ENCODE results near the gene PPARD. TPM values are rescaled to one million over a fixed set of nuclear protein-coding genes. Genes with fewer than 3 reads are reported as not detected.

Gene PPARD
- total RNA-seq, 2 experiments from 2014 or later, result 16.5 to 19.2 TPM

- Mint-ChIP-seq H3K27ac (no peak overlapping the region), H3K27me3 (no peaks in the 10 kb centered on the region), H3K4me3 (no peak overlapping the region), H3K4me1 (peaks cover 22% of the 10 kb centered on the region), H3K36me3 (ENCODE audit: low read depth) (peaks cover 19% of the 10 kb centered on the region), H3K9me3 (ENCODE audit: low read depth) (no peaks in the 10 kb centered on the region)
- CTCF ChIA-PET, result interaction anchor here (0.6 to 0.9 kb wide), 3 partner anchors 25 to 51 kb away, joined by 3 to 4 read pairs (median 3); no protein-coding TSS in a partner anchor
- no peak for DNase-seq
- POLR2A ChIA-PET, result no interaction called here
- intact Hi-C loops (cut with DNase I, micrococcal nuclease), result no loop called here
- ATAC-seq, result no peak
Measured at GRCh38 chr6:35412102-35412501, 69.7 kb downstream of the PPARD start.

GRCh38 chr6:35413911-35414310 is 71.6 kb downstream of the PPARD start:
- ChIA-PET POLR2A (no interaction called here), CTCF (no interaction called here)
- no peak overlapping the region for H3K27ac Mint-ChIP-seq
- H3K9me3 Mint-ChIP-seq (ENCODE audit: low read depth), result no peaks in the 10 kb centered on the region
- no peak overlapping the region for H3K4me3 Mint-ChIP-seq
- ATAC-seq (no peak), DNase-seq (no peak)
- peaks cover 22% of the 10 kb centered on the region for H3K36me3 Mint-ChIP-seq (ENCODE audit: low read depth)
- intact Hi-C loops (cut with DNase I, micrococcal nuclease), result no loop called here
- no peaks in the 10 kb centered on the region for H3K27me3 Mint-ChIP-seq
- H3K4me1 Mint-ChIP-seq, result peaks cover 37% of the 10 kb centered on the region

GRCh38 chr6:35415065-35415891 is 72.9 kb downstream of the PPARD start:
- intact Hi-C loops (cut with DNase I, micrococcal nuclease), result loop anchor here in 1 of 2 experiments (1.0 kb wide), 1 partner anchor 73 kb away; the partner anchor contains the start of gene PPARD
- H3K27me3 Mint-ChIP-seq, result no peaks in the 10 kb centered on the region
- ATAC-seq, result peak; percentile 57
- DNase-seq, result peak; percentile 49
- H3K4me3 Mint-ChIP-seq, result no peak overlapping the region
- H3K9me3 Mint-ChIP-seq (ENCODE audit: low read depth), result no peaks in the 10 kb centered on the region
- ChIA-PET CTCF (interaction anchor here (0.5 to 1.1 kb wide), 6 partner anchors 13 to 175 kb away, joined by 3 to 5 read pairs (median 4); partner anchors contain the start of gene PPARD), POLR2A (interaction anchor here (0.5 to 0.6 kb wide), 2 partner anchors 74 to 278 kb away, joined by 3 to 4 read pairs; no protein-coding TSS in a partner anchor)
- peaks cover 37% of the 10 kb centered on the region for H3K4me1 Mint-ChIP-seq
- H3K27ac Mint-ChIP-seq, result peak overlapping the region; percentile 0
- H3K36me3 Mint-ChIP-seq (ENCODE audit: low read depth), result peaks cover 22% of the 10 kb centered on the region

GRCh38 chr6:35417979-35418661 is 75.8 kb downstream of the PPARD start:
- Mint-ChIP-seq H3K36me3 (ENCODE audit: low read depth) (peaks cover 16% of the 10 kb centered on the region), H3K9me3 (ENCODE audit: low read depth) (no peaks in the 10 kb centered on the region), H3K27ac (peak overlapping the region; percentile 8), H3K27me3 (no peaks in the 10 kb centered on the region), H3K4me3 (no peak overlapping the region), H3K4me1 (peaks cover 28% of the 10 kb centered on the region)
- ChIA-PET POLR2A (no interaction called here), CTCF (interaction anchor here (0.7 to 1.5 kb wide), 4 partner anchors 21 to 71 kb away, joined by 3 to 4 read pairs (median 3); partner anchors contain the start of gene FANCE)
- DNase-seq (peak; percentile 26), ATAC-seq (peak; percentile 42)
- intact Hi-C loops (cut with DNase I, micrococcal nuclease), result no loop called here

- DNase-seq (no peak), ATAC-seq (peak; percentile 42)
- ChIA-PET CTCF (interaction anchor here (1.4 to 1.6 kb wide), 3 partner anchors 19 to 118 kb away, joined by 4 to 6 read pairs (median 5); no protein-coding TSS in a partner anchor), POLR2A (interaction anchor here (0.7 kb wide), 1 partner anchor 25 kb away, joined by 3 read pairs; no protein-coding TSS in a partner anchor)
- H3K4me1 Mint-ChIP-seq, result peaks cover 28% of the 10 kb centered on the region
- H3K9me3 Mint-ChIP-seq (ENCODE audit: low read depth), result no peaks in the 10 kb centered on the region
- peak overlapping the region; percentile 34 for H3K27ac Mint-ChIP-seq
- no peaks in the 10 kb centered on the region for H3K27me3 Mint-ChIP-seq
- H3K36me3 Mint-ChIP-seq (ENCODE audit: low read depth), result peaks cover 19% of the 10 kb centered on the region
- intact Hi-C loops (cut with DNase I, micrococcal nuclease), result no loop called here
- H3K4me3 Mint-ChIP-seq, result no peak overlapping the region
Measured at GRCh38 chr6:35419417-35419816, 77.1 kb downstream of the PPARD start.

- peaks cover 24% of the 10 kb centered on the region for H3K36me3 Mint-ChIP-seq (ENCODE audit: low read depth)
- intact Hi-C loops (cut with DNase I, micrococcal nuclease), result no loop called here
- ChIA-PET POLR2A (interaction anchor here (0.7 kb wide), 1 partner anchor 25 kb away, joined by 3 read pairs; no protein-coding TSS in a partner anchor), CTCF (interaction anchor here (1.4 to 1.6 kb wide), 3 partner anchors 20 to 119 kb away, joined by 4 to 6 read pairs (median 5); no protein-coding TSS in a partner anchor)
- H3K27ac Mint-ChIP-seq, result no peak overlapping the region
- DNase-seq (no peak), ATAC-seq (no peak)
- H3K9me3 Mint-ChIP-seq (ENCODE audit: low read depth), result no peaks in the 10 kb centered on the region
- peaks cover 25% of the 10 kb centered on the region for H3K4me1 Mint-ChIP-seq
- no peaks in the 10 kb centered on the region for H3K27me3 Mint-ChIP-seq
- H3K4me3 Mint-ChIP-seq, result no peak overlapping the region
Measured at GRCh38 chr6:35419961-35420360, 77.6 kb downstream of the PPARD start.

GRCh38 chr6:35425284-35425683 is 82.9 kb downstream of the PPARD start:
- no peak overlapping the region for H3K4me3 Mint-ChIP-seq
- no peak overlapping the region for H3K27ac Mint-ChIP-seq
- DNase-seq, result no peak
- H3K4me1 Mint-ChIP-seq, result no peaks in the 10 kb centered on the region
- peaks cover 12% of the 10 kb centered on the region for H3K9me3 Mint-ChIP-seq (ENCODE audit: low read depth)
- no peaks in the 10 kb centered on the region for H3K27me3 Mint-ChIP-seq
- peaks cover 44% of the 10 kb centered on the region for H3K36me3 Mint-ChIP-seq (ENCODE audit: low read depth)
- ChIA-PET CTCF (interaction anchor here (0.7 kb wide), 1 partner anchor 11 kb away, joined by 3 read pairs; no protein-coding TSS in a partner anchor), POLR2A (no interaction called here)
- intact Hi-C loops (cut with DNase I, micrococcal nuclease), result no loop called here
- ATAC-seq, result no peak

- POLR2A ChIA-PET, result no interaction called here
- CTCF ChIA-PET, result no interaction called here
- Mint-ChIP-seq H3K9me3 (ENCODE audit: low read depth) (peaks cover 12% of the 10 kb centered on the region), H3K27me3 (no peaks in the 10 kb centered on the region), H3K4me1 (no peaks in the 10 kb centered on the region), H3K4me3 (no peak overlapping the region), H3K36me3 (ENCODE audit: low read depth) (peaks cover 43% of the 10 kb centered on the region), H3K27ac (no peak overlapping the region)
- ATAC-seq (no peak), DNase-seq (no peak)
- intact Hi-C loops (cut with DNase I, micrococcal nuclease), result no loop called here
Measured at GRCh38 chr6:35426074-35426473, 83.7 kb downstream of the PPARD start.

GRCh38 chr6:35427435-35427834 is 85.1 kb downstream of the PPARD start:
- CTCF ChIA-PET, result interaction anchor here (0.9 to 1.6 kb wide), 3 partner anchors 12 to 134 kb away, joined by 3 to 5 read pairs (median 4); partner anchors contain the start of gene PPARD
- H3K27ac Mint-ChIP-seq, result no peak overlapping the region
- intact Hi-C loops (cut with DNase I, micrococcal nuclease), result no loop called here
- POLR2A ChIA-PET, result no interaction called here
- no peak for ATAC-seq
- no peaks in the 10 kb centered on the region for H3K27me3 Mint-ChIP-seq
- peaks cover 12% of the 10 kb centered on the region for H3K9me3 Mint-ChIP-seq (ENCODE audit: low read depth)
- H3K36me3 Mint-ChIP-seq (ENCODE audit: low read depth), result peaks cover 39% of the 10 kb centered on the region
- no peaks in the 10 kb centered on the region for H3K4me1 Mint-ChIP-seq
- no peak overlapping the region for H3K4me3 Mint-ChIP-seq
- DNase-seq, result no peak

- ChIA-PET POLR2A (no interaction called here), CTCF (interaction anchor here (0.9 to 1.6 kb wide), 3 partner anchors 13 to 134 kb away, joined by 3 to 5 read pairs (median 4); partner anchors contain the start of gene PPARD)
- H3K27me3 Mint-ChIP-seq, result no peaks in the 10 kb centered on the region
- peaks cover 12% of the 10 kb centered on the region for H3K9me3 Mint-ChIP-seq (ENCODE audit: low read depth)
- no peaks in the 10 kb centered on the region for H3K4me1 Mint-ChIP-seq
- H3K27ac Mint-ChIP-seq, result no peak overlapping the region
- peaks cover 39% of the 10 kb centered on the region for H3K36me3 Mint-ChIP-seq (ENCODE audit: low read depth)
- DNase-seq (no peak), ATAC-seq (no peak)
- intact Hi-C loops (cut with DNase I, micrococcal nuclease), result no loop called here
- no peak overlapping the region for H3K4me3 Mint-ChIP-seq
Measured at GRCh38 chr6:35427851-35428321, 85.5 kb downstream of the PPARD start.

- POLR2A ChIA-PET, result no interaction called here
- Mint-ChIP-seq H3K27ac (no peak overlapping the region), H3K4me3 (no peak overlapping the region), H3K27me3 (no peaks in the 10 kb centered on the region), H3K36me3 (ENCODE audit: low read depth) (peaks cover 37% of the 10 kb centered on the region), H3K4me1 (no peaks in the 10 kb centered on the region), H3K9me3 (ENCODE audit: low read depth) (peaks cover 12% of the 10 kb centered on the region)
- intact Hi-C loops (cut with DNase I, micrococcal nuclease), result no loop called here
- no peak for ATAC-seq
- no peak for DNase-seq
- CTCF ChIA-PET, result interaction anchor here (0.7 to 1.6 kb wide), 4 partner anchors 13 to 176 kb away, joined by 3 to 5 read pairs (median 4); partner anchors contain the start of gene PPARD
Measured at GRCh38 chr6:35428421-35429149, 86.2 kb downstream of the PPARD start.

Measured in activated CD4-positive, alpha-beta T cell treated with anti-CD3 and anti-CD28 coated beads for 36 hours (primary cell).